GM06990 (cell line): ENCODE measurements around the gene F12.

Experiments used
- DNase-seq: peaks from one replicate; pipeline ENCODE4 v3.0.0-alpha.2; 2011; ENCODE audit not compliant: insufficient read length; ENCODE audit errors: extremely low read depth
- H3K27me3 ChIP-seq: replicated peaks from 2 replicates; pipeline ENCODE4 v1.6.0; 2011; ENCODE audit warnings: low read length; ENCODE audit not compliant: control insufficient read depth, insufficient read depth
- H3K36me3 ChIP-seq: 2 replicates; pipeline ENCODE4 v1.5.1; 2011; ENCODE audit warnings: low read length; ENCODE audit not compliant: control insufficient read depth, insufficient read depth
- H3K4me3 ChIP-seq: replicated peaks from 2 replicates; pipeline ENCODE4 v1.5.1; 2011; ENCODE audit warnings: low read depth, mild to moderate bottlenecking, control low read depth, low read length
- TF ChIP-seq, protein P1 (sequence below): IDR thresholded peaks from 2 replicates; pipeline ENCODE4 v1.5.1; 2011; ENCODE audit warnings: low read length, control low read depth, mild to moderate bottlenecking, inconsistent platforms; ENCODE audit not compliant: insufficient read depth, poor library complexity, severe bottlenecking

Gene F12

GRCh38 chr5:177366528-177367322, 42.6 kb downstream of the F12 start:
- Histone ChIP-seq H3K36me3 (peaks cover 26% of the 10 kb centered on the region), H3K27me3 (no peaks in the 10 kb centered on the region), H3K4me3 (no peak overlapping the region)
- no peak for DNase-seq
- TF ChIP-seq, protein P1, sequence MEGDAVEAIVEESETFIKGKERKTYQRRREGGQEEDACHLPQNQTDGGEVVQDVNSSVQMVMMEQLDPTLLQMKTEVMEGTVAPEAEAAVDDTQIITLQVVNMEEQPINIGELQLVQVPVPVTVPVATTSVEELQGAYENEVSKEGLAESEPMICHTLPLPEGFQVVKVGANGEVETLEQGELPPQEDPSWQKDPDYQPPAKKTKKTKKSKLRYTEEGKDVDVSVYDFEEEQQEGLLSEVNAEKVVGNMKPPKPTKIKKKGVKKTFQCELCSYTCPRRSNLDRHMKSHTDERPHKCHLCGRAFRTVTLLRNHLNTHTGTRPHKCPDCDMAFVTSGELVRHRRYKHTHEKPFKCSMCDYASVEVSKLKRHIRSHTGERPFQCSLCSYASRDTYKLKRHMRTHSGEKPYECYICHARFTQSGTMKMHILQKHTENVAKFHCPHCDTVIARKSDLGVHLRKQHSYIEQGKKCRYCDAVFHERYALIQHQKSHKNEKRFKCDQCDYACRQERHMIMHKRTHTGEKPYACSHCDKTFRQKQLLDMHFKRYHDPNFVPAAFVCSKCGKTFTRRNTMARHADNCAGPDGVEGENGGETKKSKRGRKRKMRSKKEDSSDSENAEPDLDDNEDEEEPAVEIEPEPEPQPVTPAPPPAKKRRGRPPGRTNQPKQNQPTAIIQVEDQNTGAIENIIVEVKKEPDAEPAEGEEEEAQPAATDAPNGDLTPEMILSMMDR: no peak

DNA sequence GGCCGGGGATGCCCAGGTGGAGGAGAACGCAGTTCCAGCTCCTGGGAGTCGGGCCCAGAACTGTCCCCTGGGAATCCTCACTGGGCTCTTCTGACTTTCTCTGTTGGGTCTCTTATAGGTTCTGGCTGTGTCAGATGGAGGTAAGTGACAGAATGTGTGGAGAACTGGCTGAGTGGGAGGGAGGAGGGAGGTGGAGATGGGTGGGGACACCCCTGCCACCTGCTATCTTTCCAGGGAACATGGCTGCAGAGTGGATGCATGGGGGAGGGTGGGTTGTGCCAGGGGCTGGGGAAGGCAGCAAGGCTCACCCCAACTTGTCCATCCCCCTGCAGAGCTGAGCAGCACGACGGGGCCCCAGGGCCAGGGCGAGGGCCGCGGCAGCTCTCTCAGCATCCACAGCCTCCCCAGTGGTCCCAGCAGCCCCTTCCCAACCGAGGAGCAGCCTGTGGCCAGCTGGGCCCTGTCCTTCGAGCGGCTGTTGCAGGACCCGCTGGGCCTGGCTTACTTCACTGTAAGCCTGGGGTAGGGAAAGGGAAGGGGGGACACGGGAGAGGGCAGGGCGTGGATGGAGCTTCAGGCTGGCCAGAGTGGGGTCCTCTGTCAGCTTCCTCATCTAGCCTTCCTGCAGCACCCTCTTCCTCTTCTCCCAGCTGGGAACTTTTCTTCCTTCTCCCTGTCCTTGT, 43.4 kb downstream of the F12 start:
- no peak for DNase-seq
- Histone ChIP-seq H3K36me3 (peaks cover 20% of the 10 kb centered on the region), H3K4me3 (no peak overlapping the region), H3K27me3 (no peaks in the 10 kb centered on the region)
- TF ChIP-seq, protein P1: no peak

DNA sequence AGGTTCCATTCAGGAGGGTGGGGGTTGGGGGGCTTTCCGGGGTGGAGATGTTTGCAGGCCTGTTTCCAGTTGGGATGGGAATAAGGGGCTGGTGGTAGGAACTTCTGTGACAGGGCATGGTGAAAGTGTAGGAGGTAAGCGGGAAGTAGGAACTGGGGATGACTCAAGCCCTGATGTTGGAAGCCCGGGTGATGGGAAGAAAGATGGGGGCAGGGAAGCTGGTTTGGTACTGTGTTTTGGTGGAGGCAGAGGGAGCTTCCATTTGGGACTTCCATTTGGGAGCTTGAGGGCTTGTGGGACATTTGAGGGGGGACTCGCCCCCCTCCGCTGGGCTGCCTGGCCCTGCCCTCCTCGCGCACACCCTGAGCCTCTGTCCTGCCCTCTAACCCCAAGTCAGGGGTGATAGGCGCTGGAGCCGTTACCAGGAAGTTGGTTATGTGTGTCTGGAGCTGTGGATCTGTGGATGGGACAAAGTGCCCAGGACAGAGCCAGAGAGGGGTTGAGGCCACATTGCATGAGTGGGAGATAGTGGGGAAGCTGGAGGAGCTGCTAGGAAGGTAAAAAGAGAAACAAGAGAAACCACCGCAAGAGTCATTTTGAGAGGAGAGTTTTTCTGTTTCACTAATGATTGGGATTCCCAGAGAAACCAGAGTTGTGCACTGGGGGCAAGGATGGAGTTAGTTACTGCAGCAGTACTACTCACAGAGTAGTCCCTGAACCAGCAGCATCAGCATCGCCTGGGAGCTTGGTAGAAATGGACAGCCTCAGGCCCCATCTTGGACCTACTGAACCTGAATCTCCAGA, 45.0 kb downstream of the F12 start:
- DNase-seq: peak; percentile 71
- TF ChIP-seq, protein P1: no peak
- H3K27me3 ChIP-seq: no peaks in the 10 kb centered on the region
- peak overlapping the region; percentile 40 for H3K4me3 ChIP-seq
- H3K36me3 ChIP-seq: peaks cover 15% of the 10 kb centered on the region

DNA sequence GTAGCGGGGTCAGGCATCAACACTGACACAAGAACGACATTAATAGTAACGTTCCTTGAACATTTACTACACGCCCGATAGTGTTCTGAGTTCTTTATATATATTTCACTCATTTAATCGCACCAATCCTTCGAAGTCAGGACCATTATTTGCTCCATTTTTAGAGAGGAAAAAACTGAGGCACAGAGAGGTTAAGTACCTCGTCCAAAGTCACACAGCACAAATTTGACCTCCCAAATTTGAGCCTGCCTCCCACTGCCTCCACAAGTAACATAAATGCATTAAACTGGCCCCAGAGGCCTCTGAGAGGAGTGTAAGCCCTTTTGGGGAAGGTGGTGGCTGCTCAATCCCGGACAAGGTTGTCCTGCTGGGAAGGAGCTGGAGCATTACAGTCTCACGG, 45.8 kb downstream of the F12 start:
- Histone ChIP-seq H3K27me3 (no peaks in the 10 kb centered on the region), H3K36me3 (peaks cover 12% of the 10 kb centered on the region), H3K4me3 (peak overlapping the region; percentile 53)
- TF ChIP-seq, protein P1: no peak
- DNase-seq: no peak

DNA sequence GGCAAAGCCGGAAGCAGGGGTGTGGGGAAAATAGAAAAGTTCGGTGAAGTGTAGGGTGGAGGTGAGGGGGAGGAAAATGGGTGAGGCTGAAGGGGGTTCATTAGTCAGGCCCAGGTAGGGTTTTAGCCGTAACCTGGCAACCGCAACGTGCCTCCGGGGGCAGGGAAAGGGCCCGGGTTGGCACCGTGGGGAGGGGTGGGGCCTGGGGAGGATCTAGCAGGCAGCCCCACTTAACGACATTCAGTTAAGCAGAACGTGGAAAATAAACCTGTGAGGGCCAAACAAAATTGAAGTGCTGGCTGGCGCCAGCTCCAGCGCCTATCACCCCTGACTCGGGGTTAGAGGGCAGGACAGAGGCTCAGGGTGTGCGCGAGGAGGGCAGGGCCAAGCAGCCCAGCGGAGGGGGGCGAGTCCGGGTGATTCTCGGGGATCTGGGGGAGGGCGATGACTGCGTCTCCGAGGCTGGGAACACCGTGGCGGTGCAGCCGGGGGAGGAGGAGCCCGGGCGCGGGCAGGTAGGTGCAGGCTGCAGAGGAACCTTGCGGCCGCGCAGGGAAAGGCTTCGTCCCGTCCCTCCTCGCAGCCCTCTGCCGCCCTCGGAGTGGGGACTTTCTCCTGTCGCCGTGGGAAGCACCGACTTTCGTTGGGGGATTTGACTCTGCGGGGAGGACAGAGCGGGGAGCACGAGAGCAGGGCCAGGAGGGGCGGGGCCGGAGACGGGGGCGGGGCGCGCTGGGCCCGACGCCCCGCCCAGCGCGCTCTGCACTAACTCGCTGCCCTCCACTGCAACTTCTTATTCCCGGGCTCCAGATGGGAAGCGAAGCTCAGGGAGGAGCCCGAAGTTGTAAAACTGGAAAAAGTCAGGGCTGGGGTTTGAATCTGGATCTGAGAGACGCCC, 46.5 kb downstream of the F12 start:
- TF ChIP-seq, protein P1: no peak
- DNase-seq: peak; percentile 82
- Histone ChIP-seq H3K4me3 (peak overlapping the region; percentile 53), H3K36me3 (peaks cover 5% of the 10 kb centered on the region), H3K27me3 (no peaks in the 10 kb centered on the region)
